ENCODE results near the gene OLFML2A.

The OLFML2A gene

DNA sequence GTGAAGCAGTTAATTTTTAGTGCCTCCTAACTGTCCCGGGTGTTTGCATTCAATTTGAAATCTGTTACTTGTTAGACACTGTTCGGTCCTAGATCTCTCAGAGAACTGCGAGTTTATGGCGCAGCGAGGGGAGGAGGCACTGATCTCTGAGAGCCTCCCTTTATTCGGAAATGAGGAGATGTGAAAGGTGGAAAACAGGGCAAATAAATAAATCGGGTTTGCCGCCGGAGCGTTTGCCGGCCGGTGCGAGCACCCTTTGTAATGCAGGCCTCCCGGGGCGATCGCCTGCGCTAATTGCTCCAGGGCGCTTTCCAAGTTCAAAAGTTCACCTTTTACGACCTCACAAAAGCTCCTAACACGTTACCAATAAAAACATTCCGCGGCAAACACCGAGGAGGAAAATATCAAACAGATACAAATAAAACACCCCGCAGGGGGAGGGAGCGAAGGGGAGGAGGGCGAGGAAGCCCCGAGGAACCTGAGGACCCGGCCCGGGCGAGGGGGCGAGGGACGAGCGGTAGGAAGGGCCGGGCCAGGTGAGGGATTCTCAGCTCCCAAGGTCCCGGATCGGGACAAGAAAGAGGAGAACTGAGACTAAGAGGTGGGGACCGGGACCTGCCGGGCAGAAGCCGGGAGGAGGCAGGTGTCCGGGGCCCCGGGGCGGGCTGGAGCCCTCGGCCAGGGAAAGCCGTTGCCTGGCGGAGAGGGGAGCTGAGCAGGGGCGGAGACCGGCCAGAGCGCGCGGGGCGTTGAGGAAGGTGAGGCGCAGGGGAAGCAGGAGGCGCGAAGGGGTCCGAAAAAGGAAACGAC is 7.2 kb upstream of the OLFML2A start:
- no CpG with 5 or more reads among the region's 56 CpGs for WGBS (ENCODE audit: extremely low coverage, insufficient coverage, insufficient read length)
- Histone ChIP-seq H3K79me1 (ENCODE audit: low read length) (no peaks in the 10 kb centered on the region), H3K4ac (ENCODE audit: low read depth, low read length) (no peak overlapping the region), H4K12ac (ENCODE audit: low read depth, low read length) (no peak overlapping the region), H3K36me3 (ENCODE audit: control insufficient read depth in 1 of 2, insufficient read depth in 2 of 2, low read length in 2 of 2) (no peaks in the 10 kb centered on the region), H3K4me1 (ENCODE audit: control insufficient read depth in 1 of 2, insufficient read depth in 2 of 2, low read length in 2 of 2) (peaks cover 0 to 3% of the 10 kb centered on the region in 2 experiments), H3K9ac (ENCODE audit: low read length) (no peak overlapping the region), H3K18ac (ENCODE audit: low read length) (no peak overlapping the region), H3K23ac (ENCODE audit: low read length) (no peak overlapping the region), H3K14ac (ENCODE audit: low read length) (no peak overlapping the region), H3K27me3 (ENCODE audit: insufficient read depth, low read length) (peaks cover 9% of the 10 kb centered on the region), H4K91ac (ENCODE audit: low read depth, low read length) (no peak overlapping the region), H3K27ac (ENCODE audit: low read depth, low read length) (no peak overlapping the region), H3K4me2 (ENCODE audit: low read length) (peak overlapping the region; percentile 83), H3K4me3 (ENCODE audit: low read depth, low read length) (peak overlapping the region; percentile 84), H3K9me3 (ENCODE audit: insufficient read depth, low read depth, low read length) (no peaks in the 10 kb centered on the region), H2AK5ac (ENCODE audit: low read length) (no peak overlapping the region), H3K79me2 (ENCODE audit: control insufficient read depth, insufficient read depth, low read length, poor library complexity) (no peaks in the 10 kb centered on the region), H2BK12ac (ENCODE audit: low read length) (no peak overlapping the region), H2BK120ac (ENCODE audit: insufficient read depth, low read length, poor library complexity) (no peak overlapping the region), H4K8ac (ENCODE audit: low read depth, low read length) (no peak overlapping the region), H2BK5ac (ENCODE audit: low read depth, low read length, poor library complexity) (no peak overlapping the region), H2AFZ (ENCODE audit: insufficient read depth, low read length, poor library complexity) (no peak overlapping the region)
- peak in 1 of 2 donors; percentile 38 for DNase-seq

DNA sequence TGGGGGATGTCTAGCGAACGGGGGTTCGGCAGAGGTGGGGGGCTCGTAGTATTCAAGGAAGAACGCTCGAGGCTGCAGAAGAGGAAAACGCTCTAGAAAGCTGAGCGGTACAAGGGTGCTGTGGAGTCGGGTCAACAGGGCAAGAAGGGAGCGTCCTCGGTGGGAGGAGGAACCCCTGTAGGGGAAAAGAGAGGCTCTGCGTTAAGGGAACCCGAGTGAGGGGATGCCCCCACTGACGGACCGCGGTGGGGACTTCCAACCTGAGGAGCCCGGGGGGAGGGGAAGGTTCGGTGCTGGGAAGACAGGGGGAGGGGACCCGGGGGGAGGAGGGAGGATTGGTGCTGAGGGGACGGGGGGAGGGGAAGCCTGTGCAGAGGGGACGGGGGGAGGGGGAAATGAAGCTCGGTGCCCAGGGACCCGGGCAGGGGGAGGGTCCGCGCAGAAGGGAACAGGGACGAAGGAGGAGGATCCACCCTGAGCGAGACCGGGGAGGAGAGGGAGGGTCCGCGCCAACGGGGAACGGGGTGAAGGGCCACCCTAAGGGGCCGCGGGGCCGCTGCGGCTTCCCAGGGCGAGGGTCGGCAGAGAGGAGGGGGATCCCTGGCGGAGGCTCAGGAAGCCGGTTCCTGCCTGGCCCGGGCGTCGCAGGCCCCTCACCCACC is 6.4 kb upstream of the OLFML2A start:
- H3K27ac ChIP-seq (ENCODE audit: low read depth, low read length) = no peak overlapping the region
- no peak overlapping the region for H3K23ac ChIP-seq (ENCODE audit: low read length)
- H3K4me1 ChIP-seq (ENCODE audit: control insufficient read depth in 1 of 2, insufficient read depth in 2 of 2, low read length in 2 of 2) = peaks cover 0 to 3% of the 10 kb centered on the region in 2 experiments
- H3K4me2 ChIP-seq (ENCODE audit: low read length) = peak overlapping the region; percentile 83
- H3K36me3 ChIP-seq (ENCODE audit: control insufficient read depth in 1 of 2, insufficient read depth in 2 of 2, low read length in 2 of 2) = no peaks in the 10 kb centered on the region
- peak overlapping the region; percentile 84 for H3K4me3 ChIP-seq (ENCODE audit: low read depth, low read length)
- peak overlapping the region; percentile 29 for H3K9ac ChIP-seq (ENCODE audit: low read length)
- H3K79me2 ChIP-seq (ENCODE audit: control insufficient read depth, insufficient read depth, low read length, poor library complexity) = no peaks in the 10 kb centered on the region
- DNase-seq = no peak
- H2BK5ac ChIP-seq (ENCODE audit: low read depth, low read length, poor library complexity) = no peak overlapping the region
- H2AFZ ChIP-seq (ENCODE audit: insufficient read depth, low read length, poor library complexity) = no peak overlapping the region
- peak overlapping the region; percentile 7 for H4K91ac ChIP-seq (ENCODE audit: low read depth, low read length)
- H2AK5ac ChIP-seq (ENCODE audit: low read length) = no peak overlapping the region
- no peak overlapping the region for H2BK120ac ChIP-seq (ENCODE audit: insufficient read depth, low read length, poor library complexity)
- H2BK12ac ChIP-seq (ENCODE audit: low read length) = no peak overlapping the region
- no peaks in the 10 kb centered on the region for H3K79me1 ChIP-seq (ENCODE audit: low read length)
- peak overlapping the region; percentile 13 for H3K18ac ChIP-seq (ENCODE audit: low read length)
- no peaks in the 10 kb centered on the region for H3K9me3 ChIP-seq (ENCODE audit: insufficient read depth, low read depth, low read length)
- no peak overlapping the region for H4K8ac ChIP-seq (ENCODE audit: low read depth, low read length)
- H4K12ac ChIP-seq (ENCODE audit: low read depth, low read length) = no peak overlapping the region
- no peak overlapping the region for H3K4ac ChIP-seq (ENCODE audit: low read depth, low read length)
- no CpG with 5 or more reads among the region's 43 CpGs for WGBS (ENCODE audit: extremely low coverage, insufficient coverage, insufficient read length)
- peaks cover 9% of the 10 kb centered on the region for H3K27me3 ChIP-seq (ENCODE audit: insufficient read depth, low read length)
- H3K14ac ChIP-seq (ENCODE audit: low read length) = peak overlapping the region; percentile 11

DNA sequence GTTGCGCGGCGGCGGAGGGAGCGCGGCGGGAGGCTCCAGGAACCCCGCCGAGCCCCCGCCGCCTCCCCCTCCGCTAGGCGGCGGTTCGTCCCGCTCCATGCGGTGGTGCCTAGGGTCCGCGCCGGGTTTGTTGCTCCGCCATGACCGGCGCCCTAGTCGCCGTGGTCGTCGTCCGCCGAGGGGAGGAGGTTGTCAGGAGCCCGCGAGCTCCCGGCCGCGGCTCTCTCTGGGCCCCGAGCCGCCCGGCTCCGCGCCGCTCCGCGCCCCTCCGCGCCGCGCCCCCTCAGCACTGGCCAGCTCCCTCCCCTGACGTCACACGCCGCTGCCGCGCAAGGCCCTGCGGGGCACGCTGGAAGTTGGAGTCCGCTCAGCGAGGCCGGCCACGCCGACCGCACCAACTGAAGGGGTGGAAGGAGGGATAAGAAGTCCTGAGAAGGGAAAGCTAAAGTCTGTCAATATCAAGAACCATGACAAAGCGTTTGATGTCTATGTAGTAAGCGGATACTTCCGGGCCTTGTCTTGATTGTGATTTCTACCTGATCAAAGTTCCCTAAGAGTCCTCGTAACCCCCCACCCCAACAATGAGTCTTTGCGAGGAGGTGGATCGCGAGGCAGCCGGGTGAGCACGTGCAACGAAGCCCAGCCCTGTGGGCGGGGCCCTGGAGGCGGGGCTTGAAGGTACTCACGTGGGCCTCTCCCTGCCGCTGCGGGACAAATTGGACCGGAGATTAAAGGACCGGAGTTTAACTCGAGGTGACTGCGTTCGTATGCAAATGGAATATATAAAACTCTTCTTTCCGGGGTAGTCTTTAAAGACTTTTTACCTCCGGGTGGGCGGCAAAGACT is 5.7 kb upstream of the OLFML2A start, which contains the start of gene NR6A1:
Gene NR6A1 (minus strand): TSS at position 291 of the 846 bp plus-strand sequence.
- Histone ChIP-seq H3K79me1 (ENCODE audit: low read length) (no peaks in the 10 kb centered on the region), H2BK12ac (ENCODE audit: low read length) (no peak within 1 kb of the TSS), H3K4me2 (ENCODE audit: low read length) (peak within 1 kb of the TSS; percentile 83), H3K27me3 (ENCODE audit: insufficient read depth, low read length) (peaks cover 9% of the 10 kb centered on the region), H3K9ac (ENCODE audit: low read length) (peak within 1 kb of the TSS; percentile 29), H3K9me3 (ENCODE audit: insufficient read depth, low read depth, low read length) (no peaks in the 10 kb centered on the region), H3K36me3 (ENCODE audit: control insufficient read depth in 1 of 2, insufficient read depth in 2 of 2, low read length in 2 of 2) (no peaks in the 10 kb centered on the region), H3K4me1 (ENCODE audit: control insufficient read depth in 1 of 2, insufficient read depth in 2 of 2, low read length in 2 of 2) (peaks cover 0 to 3% of the 10 kb centered on the region in 2 experiments), H3K79me2 (ENCODE audit: control insufficient read depth, insufficient read depth, low read length, poor library complexity) (no peaks in the 10 kb centered on the region), H2AK5ac (ENCODE audit: low read length) (no peak within 1 kb of the TSS), H2BK120ac (ENCODE audit: insufficient read depth, low read length, poor library complexity) (no peak within 1 kb of the TSS), H3K4ac (ENCODE audit: low read depth, low read length) (no peak within 1 kb of the TSS), H2AFZ (ENCODE audit: insufficient read depth, low read length, poor library complexity) (peak within 1 kb of the TSS; percentile 66), H3K4me3 (ENCODE audit: low read depth, low read length) (peak within 1 kb of the TSS; percentile 84), H3K14ac (ENCODE audit: low read length) (peak within 1 kb of the TSS; percentile 11), H4K12ac (ENCODE audit: low read depth, low read length) (peak within 1 kb of the TSS; percentile 60), H4K8ac (ENCODE audit: low read depth, low read length) (no peak within 1 kb of the TSS), H3K27ac (ENCODE audit: low read depth, low read length) (no peak within 1 kb of the TSS), H3K23ac (ENCODE audit: low read length) (no peak within 1 kb of the TSS), H4K91ac (ENCODE audit: low read depth, low read length) (peak within 1 kb of the TSS; percentile 7), H2BK5ac (ENCODE audit: low read depth, low read length, poor library complexity) (no peak within 1 kb of the TSS), H3K18ac (ENCODE audit: low read length) (peak within 1 kb of the TSS; percentile 13)
- peak; percentile 98 to 99 for DNase-seq
- no CpG with 5 or more reads among the region's 82 CpGs for WGBS (ENCODE audit: extremely low coverage, insufficient coverage, insufficient read length)
